Measurements from ENCODE around the gene CFAP68.
A peak's percentile ranks its signal among the peaks of the same experiment; 100 is the strongest.
"Not testable (repeated sequence)": the region's sequence is repeated elsewhere in the genome, so short reads cannot be mapped to it uniquely, and the experiment has no call there.

Gene CFAP68

GRCh38 chr11:111870886-111871692, 8.3 kb upstream of the CFAP68 start, which contains the start of gene ALG9:
ALG9 (minus strand) TSS chr11:111871581; CDS start chr11:111871482, 99 bp downstream.
- DNase-seq = peak; percentile 86

- no peak for DNase-seq
Observed at GRCh38 chr11:111871693-111872161, 7.6 kb upstream of the CFAP68 start.

DNA sequence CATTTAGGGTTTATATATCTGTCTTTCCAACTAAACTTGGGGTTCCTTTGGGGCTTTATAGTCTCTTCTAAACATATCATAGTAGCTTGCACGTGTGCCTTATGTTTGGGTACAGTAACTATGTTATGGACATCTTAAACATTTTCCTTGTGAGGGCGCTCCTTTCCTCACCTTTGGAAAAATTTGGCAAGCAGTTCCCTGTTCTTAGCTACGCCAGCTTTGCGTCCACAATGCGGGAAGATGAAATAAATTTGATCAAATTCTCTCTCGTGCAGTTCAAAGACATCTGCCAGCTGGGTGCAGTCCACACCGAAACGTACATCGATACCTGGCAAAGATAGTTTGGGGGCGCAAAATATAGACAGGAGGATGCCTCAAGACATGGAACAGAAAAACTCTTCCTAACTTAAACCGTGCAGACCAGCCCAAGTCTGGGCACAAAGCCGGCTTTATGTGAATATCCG, 924 bp upstream of the CFAP68 start:
- no peak for DNase-seq

- no peak for DNase-seq
Observed at GRCh38 chr11:111879637-111879960, 258 bp downstream of the CFAP68 start.

DNA sequence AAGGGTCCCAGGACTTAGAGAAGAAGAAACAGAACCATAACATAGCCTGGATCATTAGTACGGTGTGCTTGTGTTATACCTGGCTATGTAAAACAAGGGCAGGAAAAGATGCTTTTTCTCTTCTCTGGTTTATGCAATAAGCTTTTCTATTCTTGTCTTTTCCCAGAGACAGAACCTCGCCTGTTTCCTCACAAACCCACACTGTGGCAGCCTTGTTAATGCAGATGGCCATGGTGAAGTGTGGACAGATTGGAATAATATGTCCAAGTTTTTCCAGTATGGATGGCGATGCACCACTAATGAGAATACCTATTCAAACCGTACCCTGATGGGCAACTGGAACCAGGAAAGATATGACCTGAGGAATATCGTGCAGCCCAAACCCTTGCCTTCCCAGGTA, 2.9 kb downstream of the CFAP68 start:
- no peak for DNase-seq

- DNase-seq = not testable (repeated sequence)
Observed at GRCh38 chr11:111885053-111885452, 5.7 kb downstream of the CFAP68 start.

DNA sequence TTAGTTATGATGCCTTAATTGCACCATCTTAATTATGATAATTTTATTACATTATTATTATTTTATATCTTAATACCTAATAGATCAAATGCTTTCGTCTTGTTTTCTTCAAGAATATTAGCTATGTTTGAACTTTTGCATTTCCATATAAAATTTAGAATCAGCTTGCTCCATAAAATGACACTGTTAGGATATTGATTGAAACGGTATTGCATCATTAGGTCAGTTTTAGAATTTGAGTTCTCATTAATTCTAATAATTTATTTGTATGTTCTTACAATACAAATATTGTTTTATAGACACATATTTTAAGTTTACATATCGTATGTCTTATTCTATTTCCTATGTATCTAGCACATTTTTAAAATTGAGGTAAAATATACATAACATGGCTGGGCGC, 6.7 kb downstream of the CFAP68 start:
- no peak for DNase-seq

DNA sequence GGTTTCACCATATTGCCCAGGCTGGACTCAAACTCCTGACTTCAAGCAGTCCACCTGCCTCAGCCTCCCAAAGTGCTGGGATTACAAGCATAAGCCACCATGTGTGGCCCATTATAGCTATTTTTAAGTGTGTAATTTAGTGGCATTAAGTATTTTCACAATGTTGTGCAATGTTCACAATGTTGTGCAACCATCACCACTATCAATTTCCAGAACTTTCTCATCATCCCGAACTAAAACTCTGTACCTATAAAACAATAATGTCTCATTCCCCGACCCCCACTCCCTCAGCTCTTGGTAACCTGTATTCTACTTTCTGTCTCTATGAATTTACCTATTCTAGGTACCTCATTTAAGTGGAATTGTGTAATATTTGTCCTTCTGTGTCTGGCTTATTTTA, 7.5 kb downstream of the CFAP68 start:
- no peak for DNase-seq

- no peak for DNase-seq
Observed at GRCh38 chr11:111905411-111905810, 26.1 kb downstream of the CFAP68 start.

GRCh38 chr11:111906680-111907079, 27.3 kb downstream of the CFAP68 start:
- DNase-seq = no peak

- no peak for DNase-seq
Observed at GRCh38 chr11:111908639-111909305, 29.4 kb downstream of the CFAP68 start.

DNA sequence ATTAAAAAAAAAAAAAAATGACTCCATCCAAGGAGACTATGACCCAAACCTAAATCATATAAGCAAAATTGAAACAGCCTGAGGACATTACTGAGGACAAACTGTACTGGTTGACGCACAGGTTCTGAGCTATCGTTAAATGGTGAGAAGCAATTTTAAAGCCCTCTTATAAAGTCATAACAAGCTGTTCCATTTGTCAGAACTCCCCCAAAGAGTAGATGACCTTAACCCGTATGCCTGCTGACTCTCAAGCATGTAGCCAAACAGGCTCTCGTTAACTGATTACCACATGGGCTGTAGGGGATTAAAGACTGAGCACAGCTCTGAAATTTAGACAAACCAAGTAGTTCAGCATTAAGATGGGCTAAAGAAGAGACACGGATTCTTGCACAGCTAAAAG, 30.0 kb downstream of the CFAP68 start:
- no peak for DNase-seq

DNA sequence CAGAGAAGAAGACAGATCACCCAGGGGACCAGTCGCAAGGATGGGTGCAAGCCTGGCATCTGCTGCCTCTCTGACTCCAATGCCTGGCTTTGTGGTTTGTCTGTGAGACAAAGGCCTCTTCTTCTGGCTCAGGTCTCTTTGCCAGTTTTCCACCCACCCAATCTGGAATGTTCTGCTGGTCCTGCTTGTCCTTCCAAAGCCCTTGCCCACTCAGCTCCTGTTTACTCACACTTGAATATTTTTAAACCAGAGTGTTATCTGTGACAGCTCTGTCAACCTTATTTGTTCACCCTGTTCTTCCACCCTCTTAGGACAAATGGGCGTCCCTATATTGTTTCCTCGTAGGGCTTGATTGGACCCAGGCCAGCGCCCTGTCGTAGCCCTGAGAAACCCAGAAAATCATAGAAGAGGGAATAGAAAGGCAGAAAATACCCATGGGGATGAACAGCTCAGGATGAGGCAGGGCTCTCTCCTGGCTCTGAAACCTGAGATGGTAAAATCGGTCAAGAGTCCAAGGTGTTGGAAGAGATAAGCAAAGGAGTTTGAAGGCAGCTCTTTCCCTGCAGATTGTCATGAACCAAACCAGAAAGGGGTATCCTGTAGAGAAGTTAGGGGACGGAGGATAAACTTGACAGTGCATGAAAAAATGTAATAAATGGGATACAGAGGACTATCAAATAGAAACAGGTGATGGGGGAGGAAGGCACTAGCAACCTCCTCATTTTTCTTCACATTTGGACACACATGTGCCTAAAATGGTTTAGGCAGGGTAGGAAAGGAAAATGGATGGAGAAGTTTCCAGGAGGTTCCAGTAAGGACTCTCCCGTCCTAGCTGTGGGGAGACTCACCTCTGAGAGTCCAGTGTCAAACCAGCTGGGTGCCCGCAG, 31.6 kb downstream of the CFAP68 start:
- DNase-seq = no peak

GRCh38 chr11:111911563-111912401, 32.4 kb downstream of the CFAP68 start, which contains the start of gene CRYAB:
CRYAB (minus strand) TSS chr11:111911770; CDS start chr11:111911724, 46 bp downstream.
- DNase-seq = no peak

- DNase-seq = no peak
Observed at GRCh38 chr11:111912535-111912934, 33.2 kb downstream of the CFAP68 start, which contains the start of gene HSPB2. HSPB2 (plus strand) TSS chr11:111912734; CDS start chr11:111912830, 96 bp downstream.

- no peak for DNase-seq
Observed at GRCh38 chr11:111913031-111913861, 33.9 kb downstream of the CFAP68 start.

- no peak for DNase-seq
Observed at GRCh38 chr11:111913997-111914396, 34.7 kb downstream of the CFAP68 start.

DNA sequence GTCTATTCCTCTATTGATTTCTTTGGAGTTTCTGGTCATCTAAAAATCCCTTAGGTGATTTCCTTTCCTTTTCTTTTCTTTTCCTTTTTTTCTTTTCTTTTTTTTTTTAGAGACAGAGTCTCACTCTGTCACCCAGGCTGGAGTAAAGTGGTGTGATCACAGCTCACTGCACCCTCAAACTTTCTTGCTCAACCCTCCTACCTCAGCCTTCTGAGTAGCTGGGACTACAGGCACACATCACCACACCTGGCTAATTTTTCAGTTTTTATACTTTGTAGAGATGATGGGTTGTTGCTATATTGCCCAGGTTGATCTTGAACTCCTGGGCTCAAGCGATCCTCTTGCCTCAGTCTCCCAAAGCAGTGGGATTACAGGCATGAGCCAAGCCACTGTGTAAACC, 37.4 kb downstream of the CFAP68 start:
- no peak for DNase-seq

DNA sequence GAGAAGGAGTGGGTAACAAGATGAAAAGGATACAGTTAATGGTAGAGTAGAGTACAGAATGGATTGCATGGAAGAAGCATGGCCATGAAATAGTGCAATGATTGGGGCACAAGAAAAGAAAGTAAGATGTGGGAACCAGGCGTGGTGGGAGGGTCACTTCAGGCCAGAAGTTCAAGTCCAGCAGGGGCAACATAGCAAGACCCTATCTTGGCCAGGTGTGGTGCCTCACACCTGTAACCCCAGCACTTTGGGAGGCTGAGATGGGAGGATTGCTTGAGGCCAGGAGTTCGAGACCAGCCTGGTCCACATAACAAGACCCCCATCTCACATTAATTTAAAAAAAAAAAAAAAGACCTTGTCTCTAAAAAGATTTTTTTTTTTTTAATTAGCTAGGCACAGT, 38.0 kb downstream of the CFAP68 start:
- DNase-seq = no peak

DNA sequence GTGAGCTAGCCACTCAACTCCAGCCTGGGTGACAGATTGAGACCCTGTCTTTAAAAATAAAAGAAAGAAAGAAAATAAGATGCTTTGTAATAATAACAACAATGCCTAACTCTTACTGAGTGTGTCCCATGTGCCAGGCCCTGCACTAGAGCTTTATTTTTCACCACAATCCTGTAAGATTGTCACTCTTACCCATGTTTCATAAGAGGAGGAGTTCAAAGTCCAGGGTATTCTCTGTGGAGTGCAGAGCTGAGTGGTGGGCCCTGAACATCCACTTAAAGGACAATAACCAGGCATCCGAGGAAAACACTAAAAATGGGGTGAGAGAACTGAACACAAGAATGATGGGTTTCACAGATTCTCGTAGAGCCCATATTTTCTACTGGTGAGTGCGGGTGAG, 38.4 kb downstream of the CFAP68 start:
- no peak for DNase-seq

All from activated T-cell treated with anti-CD3 and anti-CD28 coated beads for 4 hours (primary cell).